Hematopoietic multipotent progenitor cell treated with erythropoietin and hydrocortisone succinate and interleukin-3 and kit ligand, for 17 days (in vitro differentiated cells): ENCODE results near the gene DHRSX.
"Not testable (repeated sequence)": the region's sequence is repeated elsewhere in the genome, so short reads cannot be mapped to it uniquely, and the experiment has no call there.

Experiments
- DNase-seq: peaks from one replicate; pipeline ENCODE4 v3.0.0-alpha.2; 2015; ENCODE audit warnings: low spot score

DHRSX gene

DNA sequence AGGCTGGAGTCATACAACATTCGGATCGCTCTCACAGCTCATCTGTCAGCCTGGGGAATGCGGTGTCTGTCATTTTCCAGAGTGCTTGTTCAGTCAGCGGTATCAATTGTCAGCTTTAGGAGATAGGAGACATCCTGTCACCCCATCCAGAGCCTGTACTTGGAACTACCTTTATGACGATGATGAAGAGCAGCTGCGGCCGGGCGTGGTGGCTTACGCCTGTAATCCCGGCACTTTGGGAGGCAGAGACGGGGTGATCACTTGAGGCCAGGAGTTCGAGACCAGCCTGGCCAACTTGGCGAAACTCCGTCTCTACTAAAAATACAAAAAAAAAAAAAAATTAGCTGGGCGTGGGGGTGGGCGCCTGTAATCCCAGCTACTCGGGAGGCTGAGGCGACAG is 289.1 kb downstream of the DHRSX start:
- not testable (repeated sequence) for DNase-seq

GRCh38 chrX:2193273-2193592 is 307.5 kb downstream of the DHRSX start:
- DNase-seq, result no peak

DNA sequence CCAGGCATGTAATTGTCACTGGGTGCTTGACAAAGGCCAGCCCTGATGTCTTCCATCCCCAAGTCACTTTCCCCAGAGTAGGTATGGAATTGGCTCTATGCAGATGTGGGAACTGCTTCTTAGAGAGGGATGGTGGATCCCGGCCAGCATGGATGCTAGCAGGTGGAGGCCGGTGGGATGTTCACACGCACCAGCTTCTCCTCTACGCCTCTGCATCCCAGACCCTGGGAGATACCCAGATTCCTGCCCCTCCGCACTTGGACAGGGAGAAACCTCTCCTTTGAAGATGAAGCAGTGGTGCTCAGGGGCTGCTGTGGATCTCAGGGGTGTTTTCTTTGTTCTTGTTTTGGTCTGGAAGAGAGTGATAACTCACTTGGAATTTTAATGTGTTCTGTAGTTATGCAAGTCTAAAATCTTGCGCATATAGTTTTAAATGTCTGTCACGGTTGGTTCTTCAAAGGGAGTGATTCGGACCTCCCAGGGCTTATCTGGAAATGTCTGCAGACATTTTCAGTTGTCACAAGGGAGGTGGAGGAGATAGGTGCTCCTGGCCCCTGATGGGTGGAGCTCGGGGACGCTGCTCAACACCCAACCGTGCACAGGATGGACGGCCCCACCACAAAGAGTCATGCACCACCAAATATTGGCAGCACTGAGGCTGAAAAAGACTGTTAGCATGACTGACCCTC is 308.0 kb downstream of the DHRSX start:
- DNase-seq, result no peak

GRCh38 chrX:2188840-2189239 is 311.9 kb downstream of the DHRSX start:
- DNase-seq, result no peak

DNA sequence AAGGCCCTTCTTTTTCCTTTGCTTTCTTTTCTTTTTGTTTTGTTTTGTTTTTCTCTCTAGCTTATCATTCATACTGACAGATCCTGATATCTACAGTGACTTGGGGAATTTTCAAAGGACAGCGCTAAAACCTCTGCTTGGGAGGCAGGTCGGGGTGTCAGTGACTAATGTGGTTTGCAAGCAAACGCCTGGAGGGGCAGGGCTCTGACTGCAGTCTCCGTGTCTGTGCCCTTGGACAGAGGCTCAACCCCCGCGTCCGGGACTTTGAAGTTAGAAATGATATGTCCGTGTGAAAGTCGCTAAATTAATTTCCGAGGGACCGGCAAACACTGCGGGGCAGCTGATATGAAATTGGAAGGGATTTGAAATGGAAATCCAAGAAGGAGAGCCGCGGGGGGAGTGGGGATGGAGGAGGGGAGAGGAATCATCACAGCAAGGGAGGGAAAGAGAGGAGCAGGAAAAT is 312.4 kb downstream of the DHRSX start:
- DNase-seq, result no peak

GRCh38 chrX:2187352-2188115 is 313.2 kb downstream of the DHRSX start:
- no peak for DNase-seq

- no peak for DNase-seq
These were observed 315.3 kb downstream of the DHRSX start for GRCh38 chrX:2185341-2186082.

- no peak for DNase-seq
These were observed 316.7 kb downstream of the DHRSX start for GRCh38 chrX:2184089-2184488.

DNA sequence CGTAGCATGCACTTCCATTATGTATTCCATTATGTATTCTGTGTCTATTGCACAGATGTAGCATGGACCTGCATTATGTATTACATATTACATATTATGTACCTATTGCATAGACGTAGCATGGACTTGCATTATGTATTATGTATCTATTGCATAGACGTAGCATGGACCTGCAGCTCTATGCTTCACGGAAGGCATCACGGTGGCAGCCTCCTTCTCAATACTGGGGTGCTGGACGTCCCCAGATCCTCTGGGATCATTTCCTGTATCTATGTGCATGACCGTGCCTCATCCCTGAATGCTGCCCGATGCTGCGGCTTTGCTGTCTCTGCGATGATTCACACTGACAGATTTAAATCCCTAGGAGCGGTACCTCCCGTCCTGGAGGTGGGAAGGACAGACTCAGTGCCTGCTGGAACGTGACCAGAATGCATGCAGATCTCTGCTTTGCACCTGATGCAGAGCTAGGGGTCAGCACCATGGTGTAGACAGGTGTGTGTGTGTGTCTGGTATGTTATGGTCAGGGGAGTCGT is 317.5 kb downstream of the DHRSX start:
- no peak for DNase-seq

DNA sequence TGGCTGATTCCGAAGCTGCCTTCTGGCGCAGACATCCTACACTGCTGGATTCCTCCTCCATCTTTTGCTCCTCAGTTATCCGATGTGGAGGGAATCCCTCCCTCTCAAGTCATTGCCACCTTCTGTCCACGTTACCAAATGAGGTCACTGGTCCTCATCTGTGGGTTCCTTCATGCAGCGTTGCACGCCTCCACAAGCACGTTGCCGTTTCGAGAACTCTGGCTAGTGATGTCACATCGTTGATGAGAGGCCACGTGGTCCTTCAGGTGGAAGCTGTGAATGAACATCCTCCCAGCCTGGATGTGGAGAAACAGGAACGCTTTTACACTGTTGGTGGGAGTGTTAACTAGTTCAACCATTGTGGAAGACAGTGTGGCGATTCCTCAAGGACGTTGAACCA is 323.2 kb downstream of the DHRSX start:
- no peak for DNase-seq

DNA sequence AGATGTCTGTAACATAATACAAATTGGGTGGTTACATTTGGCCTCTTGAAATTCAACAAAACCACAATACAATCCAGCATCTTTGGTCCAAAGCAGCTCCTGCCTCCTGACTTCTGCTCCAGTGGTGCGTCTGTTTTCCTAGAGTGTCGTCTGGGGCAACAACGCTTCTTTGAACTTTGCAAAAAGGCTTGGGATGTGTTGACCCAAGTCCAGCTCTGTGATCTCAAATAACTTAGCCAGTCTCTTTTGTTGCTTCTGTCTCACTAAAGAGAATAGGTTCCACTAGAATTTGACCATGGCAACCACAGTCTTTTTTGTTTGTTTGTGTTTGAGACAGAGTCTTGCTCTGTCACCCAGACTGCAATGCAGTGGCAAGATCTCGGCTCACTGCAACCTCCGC is 324.0 kb downstream of the DHRSX start:
- no peak for DNase-seq

DNA sequence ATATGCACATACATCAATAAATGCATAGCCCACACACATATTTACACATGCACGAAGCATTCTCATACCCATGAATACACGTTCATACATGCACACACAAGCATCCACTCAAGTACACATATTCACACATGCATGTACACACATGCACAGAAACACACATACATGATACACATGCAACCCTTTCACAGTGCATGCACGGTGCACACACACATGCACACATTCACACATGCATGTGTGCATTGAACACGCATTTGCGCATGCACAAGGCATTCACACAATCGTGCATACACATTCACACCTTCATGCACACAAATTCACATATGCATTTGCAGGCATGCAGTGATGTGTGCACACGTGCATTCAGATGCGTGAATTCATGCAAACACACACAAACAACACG is 324.5 kb downstream of the DHRSX start:
- DNase-seq, result no peak

- no peak for DNase-seq
These were observed 328.4 kb downstream of the DHRSX start for GRCh38 chrX:2172359-2172758.
